Activated CD8-positive, alpha-beta T cell treated with anti-CD3 and anti-CD28 coated beads for 36 hours (primary cell): ENCODE data around the gene NSMCE4A. TPM values are rescaled to one million over a fixed set of nuclear protein-coding genes. Genes with fewer than 3 reads are reported as not detected.

ENCODE experiments used
- ATAC-seq: fragments of 200-7000 bp; cut with Tn5 transposase; one replicate; pipeline ENCODE4 v1.10.0; 2021; ENCODE audit warnings: mild to moderate bottlenecking, moderate library complexity
- CTCF ChIA-PET: fragments of 350-600 bp; sonication (Branson Sonifier 250); formaldehyde crosslinking; loops from one replicate; lab custom pipeline; 2021; ENCODE audit warnings: antibody characterized with exemption; lab: Charles Lee
- POLR2A ChIA-PET: fragments of 350-600 bp; sonication (Branson Sonifier 250); formaldehyde crosslinking; loops from one replicate; lab custom pipeline; 2021; ENCODE audit warnings: antibody characterized with exemption; lab: Charles Lee
- DNase-seq: peaks from one replicate; pipeline ENCODE4 v3.0.0-alpha.2; 2020
- H3K27ac Mint-ChIP-seq: one replicate; pipeline ENCODE4 v1.8.0; 2021; ENCODE audit warnings: mild to moderate bottlenecking, mixed read lengths
- H3K27me3 Mint-ChIP-seq: one replicate; pipeline ENCODE4 v1.8.0; 2021; ENCODE audit warnings: mixed read lengths
- H3K36me3 Mint-ChIP-seq: one replicate; pipeline ENCODE4 v1.8.0; 2021; ENCODE audit warnings: low read depth, mixed read lengths
- H3K4me1 Mint-ChIP-seq: one replicate; pipeline ENCODE4 v1.8.0; 2021; ENCODE audit warnings: low read depth, mixed read lengths
- H3K4me3 Mint-ChIP-seq: one replicate; pipeline ENCODE4 v1.8.0; 2021; ENCODE audit warnings: mild to moderate bottlenecking, moderate library complexity, mixed read lengths
- H3K9me3 Mint-ChIP-seq: one replicate; pipeline ENCODE4 v1.8.0; 2021; ENCODE audit warnings: mixed read lengths
- intact Hi-C: fragments of 100-400 bp; cut with micrococcal nuclease; formaldehyde crosslinking; loops from one replicate; pipeline ENCODE4 v1.10.0; 2022
- total RNA-seq, 2 experiments: library from RNA; stranded (reverse); gene quantifications; one replicate each; pipeline ENCODE4 v1.2.3, GENCODE V29; 2021
- TF ChIP-seq, protein P1 (sequence below): fragments of 200-600 bp; IDR thresholded peaks from one replicate; pipeline ENCODE4 v1.8.0; 2022; ENCODE audit warnings: antibody characterized with exemption, mild to moderate bottlenecking

Gene NSMCE4A
- total RNA-seq, 2 experiments from 2014 or later = 49.7 to 50.8 TPM

DNA sequence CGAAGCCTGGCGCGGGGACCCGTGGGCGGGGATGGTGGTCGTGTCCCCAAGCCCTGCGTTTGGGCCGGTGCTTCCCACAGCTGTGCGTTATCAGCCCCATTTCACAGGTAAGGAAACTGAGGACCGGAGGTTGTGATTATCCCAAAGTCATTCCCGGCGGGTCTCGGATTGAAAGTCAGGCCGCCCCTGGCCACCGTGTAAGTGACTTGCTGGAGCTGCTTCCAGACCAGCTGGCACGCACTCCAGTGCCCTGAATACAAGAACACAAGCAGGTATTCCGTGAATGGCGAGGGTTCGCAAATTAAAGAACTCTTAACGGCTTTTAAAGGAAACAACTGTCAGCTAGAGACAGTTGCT is 46.5 kb downstream of the NSMCE4A start:
- H3K9me3 Mint-ChIP-seq = no peaks in the 10 kb centered on the region
- intact Hi-C loops = no loop called here

DNA sequence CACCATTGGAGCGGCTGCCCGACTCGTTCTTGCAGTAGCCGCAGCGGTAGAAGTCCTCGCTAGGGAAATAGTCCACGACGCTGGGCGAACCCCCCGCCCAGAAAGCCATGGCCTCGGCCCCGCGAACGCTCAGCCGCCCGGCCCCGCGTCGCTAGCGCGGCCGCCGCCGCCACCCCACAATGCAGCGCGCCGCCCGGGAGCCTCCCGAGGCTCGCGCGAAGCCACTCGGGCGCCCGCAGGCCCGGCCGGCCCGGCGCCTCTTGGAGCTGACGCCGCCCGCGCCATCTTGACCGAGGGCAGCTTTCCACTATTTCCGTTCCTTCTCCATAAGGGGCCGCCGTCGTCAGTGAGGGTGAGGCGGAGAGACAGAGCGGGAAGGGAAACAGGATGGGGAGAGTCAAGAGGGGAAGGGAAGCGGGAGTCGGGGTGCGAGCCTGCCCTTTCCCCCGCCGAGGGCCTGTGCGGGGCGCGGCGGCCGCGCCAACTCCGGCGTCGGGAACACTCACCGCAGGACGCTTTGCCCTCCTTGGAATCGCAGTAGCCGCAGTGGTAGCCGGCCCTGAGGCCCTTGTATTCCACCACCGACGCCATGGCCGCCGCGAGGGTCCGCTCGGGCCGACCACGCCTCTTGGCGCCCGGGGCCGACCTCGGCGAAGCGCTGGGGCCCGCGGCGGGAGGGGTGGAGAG is 47.0 kb downstream of the NSMCE4A start, which contains the start of gene ATE1:
TSS of gene ATE1 (minus strand) at position 191 of the 687 bp plus-strand sequence. CDS start at position 109, 82 bp downstream.
- H3K4me3 Mint-ChIP-seq = peak within 1 kb of the TSS; percentile 84
- H3K36me3 Mint-ChIP-seq = peaks cover 3% of the 10 kb centered on the region
- CTCF ChIA-PET = interaction anchor here (1.3 to 1.8 kb wide), 3 partner anchors 27 to 46 kb away, joined by 4 read pairs; no protein-coding TSS in a partner anchor
- H3K27ac Mint-ChIP-seq = peak within 1 kb of the TSS; percentile 97
- ATAC-seq = peak; percentile 94
- intact Hi-C loops = no loop called here
- no peaks in the 10 kb centered on the region for H3K9me3 Mint-ChIP-seq
- peak; percentile 84 for DNase-seq
- no peaks in the 10 kb centered on the region for H3K27me3 Mint-ChIP-seq
- POLR2A ChIA-PET = interaction anchor here (1.0 to 2.2 kb wide), 3 partner anchors 9 to 46 kb away, joined by 3 to 9 read pairs (median 3); no protein-coding TSS in a partner anchor
- peaks cover 20% of the 10 kb centered on the region for H3K4me1 Mint-ChIP-seq
- TF ChIP-seq, protein P1, sequence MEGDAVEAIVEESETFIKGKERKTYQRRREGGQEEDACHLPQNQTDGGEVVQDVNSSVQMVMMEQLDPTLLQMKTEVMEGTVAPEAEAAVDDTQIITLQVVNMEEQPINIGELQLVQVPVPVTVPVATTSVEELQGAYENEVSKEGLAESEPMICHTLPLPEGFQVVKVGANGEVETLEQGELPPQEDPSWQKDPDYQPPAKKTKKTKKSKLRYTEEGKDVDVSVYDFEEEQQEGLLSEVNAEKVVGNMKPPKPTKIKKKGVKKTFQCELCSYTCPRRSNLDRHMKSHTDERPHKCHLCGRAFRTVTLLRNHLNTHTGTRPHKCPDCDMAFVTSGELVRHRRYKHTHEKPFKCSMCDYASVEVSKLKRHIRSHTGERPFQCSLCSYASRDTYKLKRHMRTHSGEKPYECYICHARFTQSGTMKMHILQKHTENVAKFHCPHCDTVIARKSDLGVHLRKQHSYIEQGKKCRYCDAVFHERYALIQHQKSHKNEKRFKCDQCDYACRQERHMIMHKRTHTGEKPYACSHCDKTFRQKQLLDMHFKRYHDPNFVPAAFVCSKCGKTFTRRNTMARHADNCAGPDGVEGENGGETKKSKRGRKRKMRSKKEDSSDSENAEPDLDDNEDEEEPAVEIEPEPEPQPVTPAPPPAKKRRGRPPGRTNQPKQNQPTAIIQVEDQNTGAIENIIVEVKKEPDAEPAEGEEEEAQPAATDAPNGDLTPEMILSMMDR = no peak

More for the DNA sequence above, 46.5 kb downstream of the NSMCE4A start:
- ChIA-PET CTCF (interaction anchor here (1.3 to 1.8 kb wide), 3 partner anchors 28 to 45 kb away, joined by 4 read pairs; no protein-coding TSS in a partner anchor), POLR2A (interaction anchor here (1.0 to 2.2 kb wide), 3 partner anchors 8 to 45 kb away, joined by 3 to 9 read pairs (median 3); no protein-coding TSS in a partner anchor)
- peaks cover 20% of the 10 kb centered on the region for H3K4me1 Mint-ChIP-seq
- peak overlapping the region; percentile 97 for H3K27ac Mint-ChIP-seq
- peak overlapping the region; percentile 84 for H3K4me3 Mint-ChIP-seq
- H3K36me3 Mint-ChIP-seq = peaks cover 3% of the 10 kb centered on the region
- ATAC-seq (no peak), DNase-seq (no peak)
- TF ChIP-seq, protein P1 = no peak
- H3K27me3 Mint-ChIP-seq = no peaks in the 10 kb centered on the region

DNA sequence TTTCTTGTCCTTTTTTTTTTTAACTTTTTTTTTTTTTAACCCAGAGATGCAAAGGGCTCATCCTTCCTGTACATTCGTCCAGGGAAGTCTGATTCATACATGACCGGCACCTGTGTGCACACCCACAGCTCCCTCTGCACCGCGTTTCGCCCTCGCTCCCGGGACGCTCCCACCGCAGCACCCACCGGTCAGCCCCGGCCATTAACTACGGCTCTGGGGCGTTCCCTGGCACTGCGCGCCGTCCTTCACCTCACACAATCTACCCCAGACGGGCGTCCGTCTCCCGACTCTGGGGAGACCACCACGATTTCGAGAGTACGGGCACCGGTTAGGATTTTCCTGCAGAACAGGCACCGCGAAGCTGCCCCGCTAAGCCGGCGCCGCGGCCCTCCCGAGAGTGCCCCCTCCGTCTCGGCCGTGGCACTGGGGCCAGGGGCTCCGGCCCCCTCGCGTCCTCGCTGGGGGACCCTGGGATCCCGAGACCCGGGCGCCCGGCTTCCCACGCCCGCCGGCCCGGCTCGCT is 47.6 kb downstream of the NSMCE4A start:
- intact Hi-C loops = no loop called here
- POLR2A ChIA-PET = interaction anchor here (0.7 to 2.2 kb wide), 4 partner anchors 10 to 47 kb away, joined by 3 to 9 read pairs (median 3); no protein-coding TSS in a partner anchor
- peak; percentile 49 for DNase-seq
- Mint-ChIP-seq H3K9me3 (no peaks in the 10 kb centered on the region), H3K36me3 (peaks cover 7% of the 10 kb centered on the region), H3K27me3 (no peaks in the 10 kb centered on the region), H3K4me1 (peaks cover 21% of the 10 kb centered on the region), H3K4me3 (peak overlapping the region; percentile 84), H3K27ac (peak overlapping the region; percentile 85)
- TF ChIP-seq, protein P1 = no peak
- CTCF ChIA-PET = interaction anchor here (1.4 to 1.8 kb wide), 2 partner anchors 26 to 47 kb away, joined by 4 read pairs; no protein-coding TSS in a partner anchor
- ATAC-seq = peak; percentile 35

DNA sequence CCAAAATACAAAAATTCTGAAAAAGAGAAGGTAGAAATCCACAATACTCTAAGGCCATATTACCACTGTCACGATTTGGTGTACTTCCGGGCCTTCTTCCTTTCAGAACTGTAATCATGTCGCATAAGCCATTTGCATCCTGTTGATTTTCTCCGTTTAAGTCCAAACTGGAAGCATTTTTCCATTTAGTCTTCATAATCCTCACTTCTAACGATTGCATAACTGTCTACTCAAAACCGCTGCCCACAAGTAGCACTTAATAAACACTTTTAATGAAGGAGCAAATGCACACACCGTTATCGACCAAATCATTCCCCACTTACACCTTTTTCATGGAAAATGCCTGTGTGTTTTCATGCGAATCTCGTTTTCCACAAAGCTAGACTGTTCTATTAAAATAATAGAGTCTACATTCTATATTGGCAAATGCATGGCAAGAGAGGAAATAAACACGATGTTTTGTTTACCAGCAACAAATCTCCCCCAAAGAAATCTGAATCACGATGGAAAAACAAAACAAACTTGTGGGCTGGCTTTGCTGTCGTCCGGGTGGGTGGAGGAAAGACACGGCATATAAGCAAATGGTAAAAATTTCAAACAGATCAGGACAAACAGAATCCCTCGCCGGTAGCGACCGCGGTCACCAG is 48.2 kb downstream of the NSMCE4A start:
- intact Hi-C loops = no loop called here
- no peaks in the 10 kb centered on the region for H3K9me3 Mint-ChIP-seq
- H3K27ac Mint-ChIP-seq = peak overlapping the region; percentile 85
- H3K4me3 Mint-ChIP-seq = peak overlapping the region; percentile 84
- peaks cover 7% of the 10 kb centered on the region for H3K36me3 Mint-ChIP-seq
- H3K27me3 Mint-ChIP-seq = no peaks in the 10 kb centered on the region
- DNase-seq (no peak), ATAC-seq (no peak)
- ChIA-PET CTCF (interaction anchor here (1.4 kb wide), 1 partner anchor 26 kb away, joined by 4 read pairs; no protein-coding TSS in a partner anchor), POLR2A (interaction anchor here (0.7 to 2.2 kb wide), 2 partner anchors 10 to 22 kb away, joined by 3 to 9 read pairs; no protein-coding TSS in a partner anchor)
- H3K4me1 Mint-ChIP-seq = peaks cover 21% of the 10 kb centered on the region
- TF ChIP-seq, protein P1 = no peak
